Upper lobe of left lung (tissue), 6 donors: ENCODE data around the gene VIT. TPM values are rescaled to one million over a fixed set of nuclear protein-coding genes. Genes with fewer than 3 reads are reported as not detected.

Experiments
- ATAC-seq, 2 donors: fragments of 200-7000 bp; cut with Tn5 transposase; one replicate each; pipeline ENCODE4 v1.9.1; 2022; ENCODE audit warnings: mild to moderate bottlenecking in 2 of 2, moderate library complexity in 2 of 2; ENCODE audit not compliant: low FRiP score in 2 of 2
- DNase-seq, 2 donors: peaks; one replicate each; pipeline ENCODE4 v3.0.0-alpha.2; 2019 to 2020
- H3K27ac ChIP-seq, 4 donors: fragments of 200-600 bp; sonication (generic); one replicate each; pipeline ENCODE4 v1.5.1; 2016 to 2019
- H3K27me3 ChIP-seq, 4 donors: fragments of 200-600 bp; sonication (generic); one replicate each; pipeline ENCODE4 v1.5.1; 2017 to 2019
- H3K36me3 ChIP-seq, 4 donors: fragments of 200-600 bp; sonication (generic); one replicate each; pipeline ENCODE4 v1.5.1; 2016 to 2019
- H3K4me1 ChIP-seq, 4 donors: fragments of 200-600 bp; sonication (generic); one replicate each; pipeline ENCODE4 v1.5.1; 2018 to 2019
- H3K4me3 ChIP-seq, 4 donors: fragments of 200-600 bp; sonication (generic); one replicate each; pipeline ENCODE4 v1.5.1; 2017 to 2019; ENCODE audit warnings: mild to moderate bottlenecking in 2 of 4, moderate library complexity in 1 of 4
- H3K9me3 ChIP-seq, 4 donors: fragments of 200-600 bp; sonication (generic); one replicate each; pipeline ENCODE4 v1.5.1; 2018 to 2019
- EP300 ChIP-seq, 4 donors: sonication (generic); formaldehyde crosslinking; IDR thresholded peaks; one replicate each; pipeline ENCODE4 v1.5.1; 2017; ENCODE audit warnings: antibody characterized with exemption in 4 of 4, control low read depth in 2 of 4
- POLR2A ChIP-seq, 4 donors: fragments of 450-650 bp; IDR thresholded peaks; one replicate each; pipeline ENCODE4 v1.5.1; 2016 to 2017; ENCODE audit warnings: antibody characterized with exemption in 4 of 4, mild to moderate bottlenecking in 2 of 4
- POLR2AphosphoS5 ChIP-seq, 2 donors: sonication (generic); formaldehyde crosslinking; IDR thresholded peaks; one replicate each; pipeline ENCODE4 v1.5.1; 2017; ENCODE audit warnings: antibody characterized with exemption in 2 of 2
- WGBS, 2 donors: methylation state at CpG; one replicate each; pipeline ENCODE4 v1.1.5; 2017 to 2018; 5-methylcytosine and 5-hydroxymethylcytosine counted together
- total RNA-seq, 6 donors: library from RNA; depleted of rRNA in 4 of 6; stranded (reverse); fragments of >200 nt in 4 of 6; gene quantifications; one replicate each; pipeline versions ENCODE4 v1.1.0 to v1.2.1, GENCODE V29; 2016 to 2021
- TF ChIP-seq, protein P1 (sequence below), 6 experiments: fragments of 450-650 bp in 4 of 6; fragments of 200-600 bp in 2 of 6; sonication (generic) in 2 of 6; IDR thresholded peaks; one replicate each; pipeline ENCODE4 v1.5.1; 2016 to 2019; ENCODE audit warnings: antibody characterized with exemption in 6 of 6
- donor health status: DM: no; HTN: no; CAD: no; lungs with moderate emphysema.
- donor health status: DM: no; HTN: yes; CAD: no; lungs with severe emphysema.

The VIT gene
- total RNA-seq, 6 donors from 2014 or later = 0.22 to 1.4 (median 0.54) TPM; not detected in 1

- TF ChIP-seq EP300 (IDR thresholded peaks at IDR 0.05) (no peak), POLR2AphosphoS5 (IDR thresholded peaks at IDR 0.05) (no peak), POLR2A (IDR thresholded peaks at IDR 0.05) (no peak)
- TF ChIP-seq, protein P1, sequence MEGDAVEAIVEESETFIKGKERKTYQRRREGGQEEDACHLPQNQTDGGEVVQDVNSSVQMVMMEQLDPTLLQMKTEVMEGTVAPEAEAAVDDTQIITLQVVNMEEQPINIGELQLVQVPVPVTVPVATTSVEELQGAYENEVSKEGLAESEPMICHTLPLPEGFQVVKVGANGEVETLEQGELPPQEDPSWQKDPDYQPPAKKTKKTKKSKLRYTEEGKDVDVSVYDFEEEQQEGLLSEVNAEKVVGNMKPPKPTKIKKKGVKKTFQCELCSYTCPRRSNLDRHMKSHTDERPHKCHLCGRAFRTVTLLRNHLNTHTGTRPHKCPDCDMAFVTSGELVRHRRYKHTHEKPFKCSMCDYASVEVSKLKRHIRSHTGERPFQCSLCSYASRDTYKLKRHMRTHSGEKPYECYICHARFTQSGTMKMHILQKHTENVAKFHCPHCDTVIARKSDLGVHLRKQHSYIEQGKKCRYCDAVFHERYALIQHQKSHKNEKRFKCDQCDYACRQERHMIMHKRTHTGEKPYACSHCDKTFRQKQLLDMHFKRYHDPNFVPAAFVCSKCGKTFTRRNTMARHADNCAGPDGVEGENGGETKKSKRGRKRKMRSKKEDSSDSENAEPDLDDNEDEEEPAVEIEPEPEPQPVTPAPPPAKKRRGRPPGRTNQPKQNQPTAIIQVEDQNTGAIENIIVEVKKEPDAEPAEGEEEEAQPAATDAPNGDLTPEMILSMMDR (IDR thresholded peaks at IDR 0.05) = no peak
- H3K36me3 ChIP-seq = no peaks in the 10 kb centered on the region
- DNase-seq (no peak), ATAC-seq (no peak)
- H3K4me3 ChIP-seq = no peak overlapping the region
- H3K27ac ChIP-seq = no peak overlapping the region
- peaks cover 0 to 3% (median 0%) of the 10 kb centered on the region in 4 donors for H3K4me1 ChIP-seq
- H3K27me3 ChIP-seq = no peaks in the 10 kb centered on the region
- 58 to 77% methylated on average over 3 of the region's 3 CpGs for WGBS, 2 donors
- peaks cover 0 to 6% (median 2%) of the 10 kb centered on the region in 4 donors for H3K9me3 ChIP-seq
Measured at GRCh38 chr2:36732673-36733036, 36.1 kb downstream of the VIT start.

- Histone ChIP-seq H3K27me3 (no peaks in the 10 kb centered on the region), H3K4me1 (peaks cover 0 to 3% (median 0%) of the 10 kb centered on the region in 4 donors), H3K4me3 (no peak overlapping the region), H3K36me3 (no peaks in the 10 kb centered on the region), H3K9me3 (peaks cover 0 to 6% (median 2%) of the 10 kb centered on the region in 4 donors), H3K27ac (no peak overlapping the region)
- ATAC-seq = no peak
- TF ChIP-seq POLR2AphosphoS5 (IDR thresholded peaks at IDR 0.05) = no peak
- no peak for TF ChIP-seq EP300 (IDR thresholded peaks at IDR 0.05)
- TF ChIP-seq, protein P1 (IDR thresholded peaks at IDR 0.05) = no peak
- TF ChIP-seq POLR2A (IDR thresholded peaks at IDR 0.05) = no peak
- no peak for DNase-seq
- 86 to 90% methylated on average over 3 of the region's 3 CpGs for WGBS, 2 donors
Measured at GRCh38 chr2:36733215-36733614, 36.7 kb downstream of the VIT start.

DNA sequence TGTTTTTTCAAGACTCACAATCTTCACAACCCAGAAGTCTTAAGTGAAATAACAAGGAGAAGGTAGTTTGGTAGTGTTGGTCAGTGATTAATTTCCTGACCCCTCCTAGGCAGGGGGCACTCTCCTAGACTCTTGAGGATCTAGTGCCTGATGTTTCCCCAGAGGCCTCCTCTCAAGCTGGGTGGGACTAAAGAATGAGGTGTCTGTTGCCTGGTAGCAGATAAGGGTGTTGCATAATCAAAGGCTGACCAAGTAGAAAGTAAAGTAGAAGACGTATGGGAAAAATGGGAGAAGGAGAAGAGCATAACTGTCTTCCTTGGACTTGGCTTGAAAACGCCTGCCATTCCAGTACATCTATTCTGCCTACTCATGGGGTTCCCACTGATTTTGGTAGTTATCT is 37.8 kb downstream of the VIT start:
- TF ChIP-seq EP300 (IDR thresholded peaks at IDR 0.05) (no peak), POLR2A (IDR thresholded peaks at IDR 0.05) (no peak), POLR2AphosphoS5 (IDR thresholded peaks at IDR 0.05) (no peak)
- TF ChIP-seq, protein P1 (IDR thresholded peaks at IDR 0.05) = no peak
- H3K9me3 ChIP-seq = peaks cover 0 to 6% (median 2%) of the 10 kb centered on the region in 4 donors
- no peak overlapping the region for H3K27ac ChIP-seq
- WGBS, 2 donors = 38 to 68% methylated on average over 2 of the region's 2 CpGs
- H3K4me3 ChIP-seq = no peak overlapping the region
- ATAC-seq = peak in 1 of 2 donors; percentile 39
- H3K27me3 ChIP-seq = no peaks in the 10 kb centered on the region
- H3K4me1 ChIP-seq = peaks cover 0 to 3% (median 0%) of the 10 kb centered on the region in 4 donors
- DNase-seq = peak in 1 of 2 donors; percentile 23
- H3K36me3 ChIP-seq = no peaks in the 10 kb centered on the region

DNA sequence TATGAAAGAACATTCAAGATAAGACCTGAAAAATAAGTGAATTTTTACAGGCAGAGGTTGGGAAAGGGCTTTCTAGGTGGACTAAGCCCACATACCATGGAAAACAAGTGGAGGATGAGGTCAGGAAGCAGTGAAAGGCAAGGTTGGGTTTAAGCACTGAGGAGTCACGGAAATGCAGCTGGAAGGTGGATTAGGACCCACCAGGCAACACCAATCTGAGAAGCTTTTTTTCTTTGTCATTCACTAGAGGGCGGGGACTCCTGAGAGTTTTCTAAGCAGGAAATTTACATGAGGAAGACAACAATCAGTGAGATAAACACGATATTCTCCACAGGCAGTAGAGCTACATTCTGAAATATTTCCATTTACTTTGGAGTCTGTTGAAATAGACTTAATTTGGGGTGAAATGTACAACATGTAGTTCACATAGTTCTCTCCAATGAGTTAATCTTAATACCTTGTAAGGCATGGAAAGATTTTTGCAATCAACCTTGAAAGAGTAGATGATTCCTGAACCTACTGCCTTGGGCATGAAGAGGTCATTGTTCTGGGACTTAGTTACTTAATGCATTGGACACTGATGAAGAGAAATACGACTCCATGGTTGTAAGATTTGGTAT is 40.7 kb downstream of the VIT start:
- 72 to 80% methylated on average over 4 of the region's 4 CpGs for WGBS, 2 donors
- no peak for ATAC-seq

More for the DNA sequence above, 40.7 kb downstream of the VIT start:
- Histone ChIP-seq H3K36me3 (no peaks in the 10 kb centered on the region), H3K4me3 (no peak overlapping the region), H3K9me3 (no peaks in the 10 kb centered on the region), H3K4me1 (no peaks in the 10 kb centered on the region), H3K27ac (no peak overlapping the region), H3K27me3 (no peaks in the 10 kb centered on the region)
- TF ChIP-seq POLR2A (IDR thresholded peaks at IDR 0.05) (no peak), EP300 (IDR thresholded peaks at IDR 0.05) (no peak), POLR2AphosphoS5 (IDR thresholded peaks at IDR 0.05) (no peak)
- TF ChIP-seq, protein P1 (IDR thresholded peaks at IDR 0.05) = no peak
- no peak for DNase-seq
